Stimulated activated naive CD8-positive, alpha-beta T cell treated with anti-CD3 and anti-CD28 coated beads, Interleukin-15, Interleukin-2, amounts not matched to agents 100 U/mL and 50 U/mL, for 24 hours (primary cell): ENCODE data around the gene SLC22A16.
"Not testable (repeated sequence)": the region's sequence is repeated elsewhere in the genome, so short reads cannot be mapped to it uniquely, and the experiment has no call there.

Experiments used
- ATAC-seq: fragments of 150-1000 bp; cut with Tn5 transposase; one replicate; pipeline ENCODE4 v1.10.0; 2021
- DNase-seq: peaks from one replicate; pipeline ENCODE4 v3.0.0; 2021

Gene SLC22A16

GRCh38 chr6:110488606-110489190 is 12.3 kb upstream of the SLC22A16 start:
- ATAC-seq (no peak), DNase-seq (no peak)

GRCh38 chr6:110487968-110488381 is 11.6 kb upstream of the SLC22A16 start:
- DNase-seq, ATAC-seq: not testable (repeated sequence)

GRCh38 chr6:110486756-110487155 is 10.3 kb upstream of the SLC22A16 start:
- no peak for DNase-seq
- ATAC-seq, result no peak

- DNase-seq (no peak), ATAC-seq (no peak)
Measured at GRCh38 chr6:110485491-110485890, 9.1 kb upstream of the SLC22A16 start.

- DNase-seq (no peak), ATAC-seq (no peak)
Measured at GRCh38 chr6:110484321-110484720, 7.9 kb upstream of the SLC22A16 start.

- no peak for ATAC-seq
- DNase-seq, result no peak
Measured at GRCh38 chr6:110482774-110483400, 6.5 kb upstream of the SLC22A16 start.

GRCh38 chr6:110481081-110481480 is 4.7 kb upstream of the SLC22A16 start:
- ATAC-seq (no peak), DNase-seq (no peak)

GRCh38 chr6:110475066-110475653 is 1.3 kb downstream of the SLC22A16 start:
- ATAC-seq (no peak), DNase-seq (no peak)

- ATAC-seq (no peak), DNase-seq (no peak)
Measured at GRCh38 chr6:110474500-110474899, 1.9 kb downstream of the SLC22A16 start.

- ATAC-seq (no peak), DNase-seq (no peak)
Measured at GRCh38 chr6:110472739-110473138, 3.7 kb downstream of the SLC22A16 start.

GRCh38 chr6:110471726-110472365 is 4.6 kb downstream of the SLC22A16 start:
- ATAC-seq, result no peak
- DNase-seq, result no peak

- no peak for DNase-seq
- ATAC-seq, result no peak
Measured at GRCh38 chr6:110468731-110469130, 7.7 kb downstream of the SLC22A16 start.

- DNase-seq (no peak), ATAC-seq (no peak)
Measured at GRCh38 chr6:110467566-110468140, 8.8 kb downstream of the SLC22A16 start.

- ATAC-seq (no peak), DNase-seq (no peak)
Measured at GRCh38 chr6:110462884-110463481, 13.4 kb downstream of the SLC22A16 start.

GRCh38 chr6:110461376-110461775 is 15.0 kb downstream of the SLC22A16 start:
- ATAC-seq, result no peak
- DNase-seq, result no peak

GRCh38 chr6:110459137-110459536 is 17.3 kb downstream of the SLC22A16 start:
- no peak for DNase-seq
- no peak for ATAC-seq

GRCh38 chr6:110458476-110458875 is 17.9 kb downstream of the SLC22A16 start:
- DNase-seq (no peak), ATAC-seq (no peak)

GRCh38 chr6:110457567-110458175 is 18.7 kb downstream of the SLC22A16 start:
- peak; percentile 16 for DNase-seq
- ATAC-seq, result not testable (repeated sequence)

- DNase-seq (no peak), ATAC-seq (no peak)
Measured at GRCh38 chr6:110456694-110457093, 19.7 kb downstream of the SLC22A16 start.

GRCh38 chr6:110449541-110449895 is 26.9 kb downstream of the SLC22A16 start:
- ATAC-seq, result no peak
- DNase-seq, result no peak

- DNase-seq (no peak), ATAC-seq (no peak)
Measured at GRCh38 chr6:110448846-110449540, 27.4 kb downstream of the SLC22A16 start.

- ATAC-seq, result no peak
Measured at GRCh38 chr6:110447761-110448160, 28.7 kb downstream of the SLC22A16 start.

More at GRCh38 chr6:110447761-110448160, 28.7 kb downstream of the SLC22A16 start:
- no peak for DNase-seq
